PC-9 (cell line): ENCODE data around the gene CNKSR3.

Experiments used
- EZH2 ChIP-seq: fragments of 200-600 bp; sonication (generic); IDR thresholded peaks from 2 replicates; pipeline ENCODE4 v1.8.0; 2017; ENCODE audit warnings: antibody characterized with exemption, low read depth
- TF ChIP-seq, protein P1 (sequence below): fragments of 200-600 bp; sonication (generic); conservative IDR thresholded peaks from 2 replicates; pipeline ENCODE4 v1.6.1; 2017; ENCODE audit warnings: mixed run types, antibody characterized with exemption, mild to moderate bottlenecking, moderate library complexity

DNA sequence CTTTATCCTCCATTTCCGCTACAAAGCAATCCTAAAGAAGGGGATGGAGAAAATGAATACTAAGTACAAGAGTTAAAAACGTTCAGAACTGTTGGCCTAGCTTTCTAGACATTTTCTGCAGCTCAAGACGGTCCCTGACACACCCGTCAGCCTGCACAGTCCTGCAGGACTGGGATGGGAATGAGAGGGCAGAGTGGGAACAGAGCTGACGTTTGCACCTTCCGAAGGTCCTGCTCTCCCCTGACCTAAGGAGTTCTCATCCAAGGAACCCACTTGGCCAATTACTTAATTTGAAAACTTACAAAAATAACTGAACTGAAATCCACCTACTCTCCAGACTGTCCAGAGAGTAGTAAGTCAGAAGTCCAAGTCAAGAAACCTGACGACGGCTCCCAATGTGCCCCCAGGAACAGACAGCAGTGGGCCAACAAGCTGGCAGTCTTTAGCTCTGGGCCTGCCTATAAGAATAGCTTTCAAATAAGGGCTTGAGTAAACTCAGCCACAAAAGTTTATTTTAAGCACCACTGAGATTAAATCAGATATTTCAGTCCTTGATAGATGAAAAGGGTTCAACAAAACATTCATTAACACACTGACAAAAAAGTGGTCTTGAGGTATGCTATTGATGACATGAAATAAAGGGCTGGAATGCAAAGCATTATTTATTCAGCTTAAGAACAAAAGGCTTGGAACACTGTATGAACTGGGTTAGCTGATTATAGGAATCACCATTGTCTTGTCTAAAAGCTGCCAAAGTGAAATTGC is 76.8 kb downstream of the CNKSR3 start:
- TF ChIP-seq, protein P1, sequence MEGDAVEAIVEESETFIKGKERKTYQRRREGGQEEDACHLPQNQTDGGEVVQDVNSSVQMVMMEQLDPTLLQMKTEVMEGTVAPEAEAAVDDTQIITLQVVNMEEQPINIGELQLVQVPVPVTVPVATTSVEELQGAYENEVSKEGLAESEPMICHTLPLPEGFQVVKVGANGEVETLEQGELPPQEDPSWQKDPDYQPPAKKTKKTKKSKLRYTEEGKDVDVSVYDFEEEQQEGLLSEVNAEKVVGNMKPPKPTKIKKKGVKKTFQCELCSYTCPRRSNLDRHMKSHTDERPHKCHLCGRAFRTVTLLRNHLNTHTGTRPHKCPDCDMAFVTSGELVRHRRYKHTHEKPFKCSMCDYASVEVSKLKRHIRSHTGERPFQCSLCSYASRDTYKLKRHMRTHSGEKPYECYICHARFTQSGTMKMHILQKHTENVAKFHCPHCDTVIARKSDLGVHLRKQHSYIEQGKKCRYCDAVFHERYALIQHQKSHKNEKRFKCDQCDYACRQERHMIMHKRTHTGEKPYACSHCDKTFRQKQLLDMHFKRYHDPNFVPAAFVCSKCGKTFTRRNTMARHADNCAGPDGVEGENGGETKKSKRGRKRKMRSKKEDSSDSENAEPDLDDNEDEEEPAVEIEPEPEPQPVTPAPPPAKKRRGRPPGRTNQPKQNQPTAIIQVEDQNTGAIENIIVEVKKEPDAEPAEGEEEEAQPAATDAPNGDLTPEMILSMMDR = no peak
- TF ChIP-seq EZH2 = no peak
